GM12878 (cell line): ENCODE measurements around the gene DLG2. TPM values are rescaled to one million over a fixed set of nuclear protein-coding genes. Genes with fewer than 3 reads are reported as not detected.

Source experiments
- ATAC-seq: fragments of 200-7000 bp; cut with Tn5 transposase; 3 replicates; pipeline ENCODE4 v1.9.1; 2020; ENCODE audit warnings: mild to moderate bottlenecking, moderate library complexity
- BruUV-seq: library from RNA; stranded (reverse); fragments of 400-500 nt; replicated peaks from 2 replicates; lab custom pipeline; 2021; lab: Mats Ljungman, UMichigan
- CTCF ChIA-PET: fragments of 300-600 bp; sonication (Branson Sonifier 250); formaldehyde crosslinking; extraction: SDS; loops from one replicate; lab custom pipeline; 2021; ENCODE audit warnings: inconsistent platforms; lab: Yijun Ruan, JAX
- POLR2A ChIA-PET: fragments of 350-600 bp; formaldehyde crosslinking; extraction: SDS; loops from one replicate; lab custom pipeline; 2021; ENCODE audit warnings: inconsistent platforms; lab: Charles Lee
- RAD21 ChIA-PET: fragments of 300-600 bp; sonication (Branson Sonifier 250); formaldehyde crosslinking; loops from one replicate; lab custom pipeline; 2023; ENCODE audit warnings: antibody characterized with exemption; ENCODE audit not compliant: unreplicated experiment; lab: Charles Lee
- SMC1A ChIA-PET: fragments of 300-600 bp; sonication (Branson Sonifier 250); formaldehyde crosslinking; loops from one replicate; lab custom pipeline; 2023; ENCODE audit not compliant: unreplicated experiment, uncharacterized antibody; lab: Charles Lee
- DNase-seq: peaks from one replicate; pipeline ENCODE4 v3.0.0-alpha.2; 2011; ENCODE audit warnings: low read depth, low spot score
- FAIRE-seq: peaks from 3 replicates; lab custom pipeline; 2011; peaks lifted over from hg19 to GRCh38; lab: Jason Lieb, UNC
- H2AFZ ChIP-seq: 2 replicates; pipeline ENCODE4 v1.6.0; 2011; ENCODE audit warnings: low read depth, low read length, control low read depth; ENCODE audit not compliant: control insufficient read depth
- H3K27ac ChIP-seq: 2 replicates; pipeline ENCODE4 v1.5.1; 2011; ENCODE audit warnings: control low read depth; ENCODE audit not compliant: control insufficient read depth, insufficient read depth
- H3K27me3 ChIP-seq, 2 experiments: replicated peaks in 1 of 2; 2 replicates each; pipeline versions ENCODE4 v1.6.0 to v1.6.1; 2011; ENCODE audit warnings: low read length in 1 of 2; ENCODE audit not compliant: control insufficient read depth in 2 of 2, insufficient read depth in 2 of 2
- H3K36me3 ChIP-seq, 2 experiments: 2 replicates each; pipeline ENCODE4 v1.5.1; 2011; ENCODE audit warnings: low read length in 1 of 2; ENCODE audit not compliant: control insufficient read depth in 2 of 2, insufficient read depth in 2 of 2
- H3K4me1 ChIP-seq: 2 replicates; pipeline ENCODE4 v1.6.1; 2011; ENCODE audit warnings: mild to moderate bottlenecking, low read length, moderate library complexity, mixed read lengths; ENCODE audit not compliant: control insufficient read depth, insufficient read depth
- H3K4me2 ChIP-seq: 2 replicates; pipeline ENCODE4 v1.6.0; 2011; ENCODE audit warnings: control low read depth; ENCODE audit not compliant: control insufficient read depth, insufficient read depth
- H3K4me3 ChIP-seq: fragments of 200-600 bp; sonication (generic); 2 replicates; pipeline ENCODE4 v1.5.1; 2016
- H3K79me2 ChIP-seq: 2 replicates; pipeline ENCODE4 v1.6.0; 2011; ENCODE audit warnings: low read length; ENCODE audit not compliant: control insufficient read depth, insufficient read depth
- H3K9ac ChIP-seq: 2 replicates; pipeline ENCODE4 v1.8.0; 2011; ENCODE audit warnings: low read length, control low read depth, mixed read lengths; ENCODE audit not compliant: control insufficient read depth, insufficient read depth
- H3K9me3 ChIP-seq: replicated peaks from 3 replicates; pipeline ENCODE4 v1.5.1; 2011; ENCODE audit warnings: mild to moderate bottlenecking, low read length; ENCODE audit not compliant: control insufficient read depth, insufficient read depth
- H4K20me1 ChIP-seq: 2 replicates; pipeline ENCODE4 v1.6.0; 2011; ENCODE audit not compliant: control insufficient read depth, insufficient read depth
- BCLAF1 ChIP-seq: fragments of 450-650 bp; IDR thresholded peaks from 2 replicates; pipeline ENCODE4 v1.6.1; 2017; ENCODE audit warnings: antibody characterized with exemption, mild to moderate bottlenecking, moderate library complexity
- E2F8 ChIP-seq: fragments of 450-650 bp; IDR thresholded peaks from 2 replicates; pipeline ENCODE4 v1.6.1; 2018; ENCODE audit warnings: mild to moderate bottlenecking, low read depth, moderate library complexity; ENCODE audit not compliant: partially characterized antibody
- HDAC6 ChIP-seq: fragments of 200-600 bp; sonication (generic); IDR thresholded peaks from one replicate; pipeline ENCODE4 v1.8.0; 2017; ENCODE audit warnings: antibody characterized with exemption; ENCODE audit not compliant: unreplicated experiment
- MYC ChIP-seq: IDR thresholded peaks from 2 replicates; pipeline ENCODE4 v1.6.1; 2011; ENCODE audit warnings: mild to moderate bottlenecking, low read length, moderate library complexity, inconsistent platforms; ENCODE audit not compliant: insufficient read depth, insufficient replicate concordance, insufficient read length, severe bottlenecking
- TARDBP ChIP-seq: IDR thresholded peaks from 2 replicates; pipeline ENCODE4 v1.6.1; 2016; ENCODE audit warnings: borderline replicate concordance
- ZNF217 ChIP-seq: fragments of 450-650 bp; IDR thresholded peaks from 2 replicates; pipeline ENCODE4 v1.6.1; 2017; ENCODE audit warnings: antibody characterized with exemption, mild to moderate bottlenecking
- ZNF384 ChIP-seq: IDR thresholded peaks from 2 replicates; pipeline ENCODE4 v1.6.1; 2012; ENCODE audit warnings: low read depth, mild to moderate bottlenecking, low read length, improper control_type of control experiment, borderline replicate concordance
- WGBS: methylation state at CpG from one replicate; pipeline ENCODE4 v1.1.6; 2016; ENCODE audit warnings: low lambda C conversion rate; ENCODE audit not compliant: insufficient replicate concordance, insufficient coverage; ENCODE audit errors: missing lambda C conversion rate; 5-methylcytosine and 5-hydroxymethylcytosine counted together
- in situ Hi-C: fragments of 300-500 bp; cut with MboI; formaldehyde crosslinking; loops from 9 replicates; pipeline ENCODE4 v1.14.3; 2018; ENCODE audit warnings: mixed read lengths
- intact Hi-C: fragments of 100-400 bp; cut with micrococcal nuclease; formaldehyde crosslinking; loops from one replicate; pipeline ENCODE4 v1.14.2; 2022; ENCODE audit not compliant: unreplicated experiment
- polyA plus RNA-seq, 11 experiments: library from polyadenylated mRNA; depleted of rRNA in 4 of 11; unstranded in 6 of 11; stranded (reverse) in 5 of 11; fragments of >200 nt; fragmentation: Nextera tagmentation in 4 of 11; fragmentation: Illumina TruSeq in 1 of 11; extraction: Ambion mirVana in 4 of 11; extraction: Trizol in 1 of 11; gene quantifications; 1 replicate in 1 of 11; 2 replicates in 10 of 11; pipeline versions ENCODE4 v1.2.1 to v1.2.3, GENCODE V29; 2011 to 2016; ENCODE audit warnings: inconsistent platforms in 2 of 11, missing spikeins in 2 of 11, low read depth in 1 of 11
- total RNA-seq, 4 experiments: library from RNA; depleted of rRNA in 3 of 4; stranded (reverse); fragments of >200 nt in 3 of 4; fragmentation: Illumina TruSeq in 1 of 4; extraction: Trizol in 1 of 4; gene quantifications; 2 replicates each; pipeline versions ENCODE4 v1.2.1 to v1.2.3, GENCODE V29; 2013 to 2021

Gene DLG2
- total and polyA plus RNA-seq, 10 of the 15 experiments (the other 5 are each of a cell fraction or from before 2014, with no cell fraction given): 0.09 to 0.98 (median 0.35) TPM

- FAIRE-seq (no peak), DNase-seq (no peak), ATAC-seq (no peak)
- Histone ChIP-seq H3K4me2 (no peak overlapping the region), H3K9me3 (no peaks in the 10 kb centered on the region), H4K20me1 (no peaks in the 10 kb centered on the region), H3K36me3 (no peaks in the 10 kb centered on the region), H3K27me3 (no peaks in the 10 kb centered on the region), H2AFZ (no peak overlapping the region), H3K27ac (no peak overlapping the region), H3K4me3 (no peak overlapping the region), H3K79me2 (no peaks in the 10 kb centered on the region), H3K4me1 (no peaks in the 10 kb centered on the region), H3K9ac (no peak overlapping the region)
- in situ Hi-C loops: no loop called here
- 44% methylated on average over 2 of the region's 2 CpGs for WGBS
- no TSS peak for BruUV-seq
- no peak for TF ChIP-seq HDAC6
- no peak for TF ChIP-seq BCLAF1
- no peak for TF ChIP-seq ZNF217
- TF ChIP-seq E2F8: no peak
- TF ChIP-seq MYC: no peak
- no peak for TF ChIP-seq TARDBP
- TF ChIP-seq ZNF384: no peak
- CTCF ChIA-PET: no interaction called here
- POLR2A ChIA-PET: no interaction called here
- SMC1A ChIA-PET: no interaction called here
- intact Hi-C loops: no loop called here
- RAD21 ChIA-PET: no interaction called here
Observed at GRCh38 chr11:84793318-84793717, 833.8 kb downstream of the DLG2 start.
